Mucosa of rectum (tissue), 2 donors: Measurements from ENCODE around the gene LRFN3.
"Not testable (repeated sequence)": the region's sequence is repeated elsewhere in the genome, so short reads cannot be mapped to it uniquely, and the experiment has no call there.

Experiments
- H3K27ac ChIP-seq, 2 donors: one replicate each; pipeline ENCODE4 v1.7.0; 2013; ENCODE audit warnings: inconsistent platforms in 2 of 2, low read depth in 2 of 2, low read length in 2 of 2
- H3K27me3 ChIP-seq, 2 donors: one replicate each; pipeline ENCODE4 v1.7.0; 2013; ENCODE audit warnings: low read length in 2 of 2; ENCODE audit not compliant: control insufficient read depth in 2 of 2, insufficient read depth in 2 of 2
- H3K36me3 ChIP-seq, 2 donors: one replicate each; pipeline ENCODE4 v1.7.0; 2013; ENCODE audit warnings: low read length in 2 of 2; ENCODE audit not compliant: control insufficient read depth in 2 of 2, insufficient read depth in 2 of 2
- H3K4me1 ChIP-seq, 2 donors: one replicate each; pipeline ENCODE4 v1.7.0; 2013; ENCODE audit warnings: low read length in 2 of 2, mild to moderate bottlenecking in 1 of 2; ENCODE audit not compliant: control insufficient read depth in 2 of 2, insufficient read depth in 2 of 2
- H3K4me3 ChIP-seq, 2 donors: one replicate each; pipeline ENCODE4 v1.7.0; 2013; ENCODE audit warnings: low read length in 2 of 2
- H3K9ac ChIP-seq, 2 donors: one replicate each; pipeline ENCODE4 v1.7.0; 2013; ENCODE audit warnings: low read length in 2 of 2, low read depth in 1 of 2, mild to moderate bottlenecking in 1 of 2
- H3K9me3 ChIP-seq, 2 donors: one replicate each; pipeline ENCODE4 v1.7.0; 2013; ENCODE audit warnings: low read length in 2 of 2; ENCODE audit not compliant: control insufficient read depth in 2 of 2
- donor health status: healthy.
- donor health status: Normal muscosa, but diverticular disease.

The LRFN3 gene

DNA sequence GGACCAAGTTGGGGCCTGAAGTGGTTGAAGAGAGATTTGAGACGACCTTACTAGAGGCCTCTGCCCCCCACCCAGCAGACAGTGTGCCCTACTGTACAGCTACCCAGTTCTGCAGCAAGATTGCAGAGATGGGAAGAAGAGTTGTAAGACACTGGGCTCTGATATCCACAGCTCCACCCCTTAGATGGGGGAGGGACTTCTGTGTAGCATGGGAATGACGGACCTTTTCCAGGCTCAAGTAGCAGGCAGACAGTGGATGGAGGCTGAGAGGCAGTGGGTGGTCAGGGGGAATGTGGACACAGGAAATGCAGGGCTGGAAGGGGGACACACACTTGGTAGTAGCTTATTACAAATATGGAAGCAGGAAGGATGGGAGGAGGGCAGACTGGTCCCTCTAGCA lies 13.0 kb downstream of the LRFN3 start:
- Histone ChIP-seq H3K27ac (no peak overlapping the region), H3K4me3 (no peak overlapping the region), H3K36me3 (no peaks in the 10 kb centered on the region), H3K9me3 (no peaks in the 10 kb centered on the region), H3K9ac (no peak overlapping the region), H3K4me1 (no peaks in the 10 kb centered on the region), H3K27me3 (no peaks in the 10 kb centered on the region)

- H3K27ac ChIP-seq: no peak overlapping the region
Measured at GRCh38 chr19:35955881-35956634, 19.9 kb downstream of the LRFN3 start.

GRCh38 chr19:35957411-35957810 lies 21.2 kb downstream of the LRFN3 start:
- H3K36me3 ChIP-seq, H3K9me3 ChIP-seq, H3K27ac ChIP-seq, H3K4me1 ChIP-seq, H3K4me3 ChIP-seq, H3K9ac ChIP-seq: not testable (repeated sequence)
- peaks cover 8 to 14% of the 10 kb centered on the region in 2 donors for H3K27me3 ChIP-seq

More at GRCh38 chr19:35955881-35956634, 19.9 kb downstream of the LRFN3 start:
- H3K9me3 ChIP-seq: no peaks in the 10 kb centered on the region
- peaks cover 8 to 14% of the 10 kb centered on the region in 2 donors for H3K27me3 ChIP-seq
- H3K4me3 ChIP-seq: no peak overlapping the region
- no peaks in the 10 kb centered on the region for H3K4me1 ChIP-seq
- no peak overlapping the region for H3K9ac ChIP-seq
- H3K36me3 ChIP-seq: no peaks in the 10 kb centered on the region

DNA sequence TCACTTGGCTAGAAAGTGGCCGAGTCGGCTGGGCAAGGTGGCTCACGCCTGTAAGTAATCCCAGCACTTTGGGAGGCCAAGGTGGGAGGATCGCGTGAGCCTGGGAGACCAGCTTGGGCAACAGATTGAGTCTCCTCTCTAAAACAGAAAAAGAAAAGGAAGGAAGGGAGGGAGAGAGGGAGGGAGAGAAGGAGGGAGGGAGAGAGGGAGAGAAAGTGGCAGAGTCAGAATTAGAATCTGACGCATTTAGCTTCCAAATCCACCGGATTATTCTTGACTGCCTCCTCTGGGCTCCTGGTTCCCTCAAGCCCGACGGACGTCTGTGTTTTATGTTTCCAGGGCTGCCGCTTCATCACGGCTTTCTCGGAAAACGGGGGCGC lies 22.5 kb downstream of the LRFN3 start:
- Histone ChIP-seq H3K9ac (no peak overlapping the region), H3K27ac (no peak overlapping the region), H3K4me3 (no peak overlapping the region), H3K36me3 (no peaks in the 10 kb centered on the region), H3K27me3 (peaks cover 8 to 14% of the 10 kb centered on the region in 2 donors), H3K9me3 (no peaks in the 10 kb centered on the region), H3K4me1 (no peaks in the 10 kb centered on the region)

DNA sequence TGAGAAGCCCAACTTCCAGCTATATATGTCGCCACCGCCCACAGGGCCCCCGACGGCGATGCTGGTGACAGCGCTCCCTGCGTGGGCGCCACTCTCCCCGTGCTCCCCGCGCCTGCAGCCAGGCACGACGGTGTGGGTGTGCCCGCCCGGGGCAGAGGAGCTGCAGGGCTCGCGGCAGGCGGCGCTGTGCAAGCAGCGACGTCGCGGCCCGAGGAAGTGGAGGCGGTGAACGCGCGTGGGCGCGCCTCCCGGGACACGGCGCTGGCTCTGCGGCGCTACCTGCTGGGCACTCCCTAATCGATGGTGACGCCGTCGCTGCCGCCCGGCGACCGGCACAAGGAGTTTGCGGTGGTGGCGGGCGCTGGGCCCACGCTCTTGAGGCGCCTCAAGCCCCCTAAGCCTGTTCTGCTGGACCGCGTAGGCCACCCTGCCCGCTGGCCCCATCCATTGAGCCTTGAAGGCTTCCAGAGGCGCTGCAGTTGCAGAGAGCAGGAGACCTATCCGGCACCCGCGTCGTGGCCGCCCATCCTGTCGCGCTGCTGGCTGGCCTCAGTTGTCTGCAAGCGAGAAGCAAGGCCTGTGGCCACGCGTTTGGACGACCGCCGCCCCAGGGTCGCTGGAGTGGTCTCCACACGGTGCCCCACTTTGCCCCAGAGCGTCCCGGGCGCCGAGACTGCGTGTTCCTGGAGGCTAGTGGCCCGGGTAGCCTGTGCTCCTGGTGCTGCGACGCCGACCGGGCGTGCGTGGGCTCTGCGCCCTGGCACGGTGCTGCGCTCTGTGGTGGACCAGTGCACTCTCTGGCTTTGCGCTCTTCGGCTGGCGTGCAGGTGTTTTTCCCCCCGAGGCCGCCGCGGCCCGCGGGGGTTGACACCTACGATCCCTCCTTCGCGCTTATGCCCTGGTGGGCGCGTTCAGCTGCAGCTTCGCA lies 23.1 kb downstream of the LRFN3 start:
- Histone ChIP-seq H3K4me3 (no peak overlapping the region), H3K4me1 (no peaks in the 10 kb centered on the region), H3K27me3 (peaks cover 8 to 14% of the 10 kb centered on the region in 2 donors), H3K36me3 (no peaks in the 10 kb centered on the region), H3K27ac (no peak overlapping the region), H3K9me3 (no peaks in the 10 kb centered on the region), H3K9ac (no peak overlapping the region)

DNA sequence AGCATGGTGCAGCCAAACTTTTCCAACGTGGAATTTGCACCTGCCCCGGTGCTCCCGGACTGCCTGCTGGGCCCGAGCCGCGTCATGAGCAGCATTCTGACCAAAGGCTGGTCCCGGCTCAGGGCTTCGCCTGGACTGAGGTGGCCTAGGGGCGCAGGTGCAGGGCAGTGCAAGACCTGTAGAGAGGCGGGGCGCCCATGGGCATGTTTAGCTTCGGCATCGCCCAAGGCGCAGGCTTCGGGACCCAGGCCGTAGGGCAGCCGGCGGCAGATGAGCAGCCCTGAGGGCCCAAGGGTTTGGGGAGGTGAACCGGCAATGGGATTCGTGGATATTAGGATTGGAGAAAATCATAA lies 23.8 kb downstream of the LRFN3 start:
- Histone ChIP-seq H3K27me3 (peaks cover 8 to 14% of the 10 kb centered on the region in 2 donors), H3K27ac (no peak overlapping the region), H3K4me1 (no peaks in the 10 kb centered on the region), H3K36me3 (no peaks in the 10 kb centered on the region), H3K9me3 (no peaks in the 10 kb centered on the region), H3K4me3 (no peak overlapping the region), H3K9ac (no peak overlapping the region)

DNA sequence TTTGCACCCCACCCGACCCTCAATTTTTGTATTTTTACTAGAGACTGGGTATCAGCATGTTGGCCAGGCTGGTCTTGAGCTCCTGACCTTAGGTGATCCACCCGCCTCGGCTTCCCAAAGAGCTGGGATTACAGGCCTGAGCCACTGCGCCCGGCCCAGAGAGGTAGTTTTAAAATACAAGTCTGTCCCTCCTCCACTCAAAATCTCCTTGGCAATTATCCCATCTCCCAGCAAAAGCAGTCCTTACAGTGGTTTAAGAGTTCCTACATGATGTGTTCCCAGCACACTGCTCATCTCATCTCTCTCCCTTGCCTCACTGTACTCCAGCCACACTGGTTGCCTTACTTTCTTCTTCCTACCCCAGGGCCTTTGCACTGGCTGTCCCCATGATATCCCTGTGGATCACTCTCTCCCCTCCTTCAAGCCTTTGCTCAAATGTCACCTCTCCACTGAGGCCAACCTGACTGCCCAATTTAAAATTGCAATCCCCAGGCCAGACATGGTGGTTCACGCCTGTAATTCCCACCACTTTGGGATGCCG lies 24.3 kb downstream of the LRFN3 start:
- no peaks in the 10 kb centered on the region for H3K9me3 ChIP-seq
- H3K4me1 ChIP-seq: no peaks in the 10 kb centered on the region
- H3K4me3 ChIP-seq: no peak overlapping the region
- H3K27me3 ChIP-seq: peaks cover 8 to 14% of the 10 kb centered on the region in 2 donors
- no peaks in the 10 kb centered on the region for H3K36me3 ChIP-seq
- H3K9ac ChIP-seq: no peak overlapping the region
- H3K27ac ChIP-seq: no peak overlapping the region

DNA sequence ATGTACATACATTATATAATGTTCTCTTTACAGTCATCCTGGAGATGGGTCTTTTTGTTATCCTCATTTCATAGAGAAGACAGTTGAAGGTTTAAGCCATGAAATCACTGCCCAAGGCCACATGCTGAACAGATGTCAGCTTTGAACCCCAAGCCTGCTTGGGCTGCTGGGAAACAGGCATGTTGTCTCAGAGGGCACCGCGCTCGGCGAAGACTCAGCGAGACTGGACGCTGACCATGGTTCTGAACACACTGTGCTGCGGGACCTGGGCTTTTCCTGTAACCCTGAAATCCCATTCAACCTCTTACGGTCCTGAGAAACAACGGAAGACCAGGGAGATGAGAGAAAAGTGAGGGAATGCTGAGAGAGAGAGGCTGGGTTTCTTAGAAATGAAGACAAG lies 27.3 kb downstream of the LRFN3 start:
- H3K36me3 ChIP-seq: no peaks in the 10 kb centered on the region
- H3K27ac ChIP-seq: no peak overlapping the region
- no peak overlapping the region for H3K9ac ChIP-seq
- no peak overlapping the region for H3K4me3 ChIP-seq
- H3K4me1 ChIP-seq: no peaks in the 10 kb centered on the region
- H3K9me3 ChIP-seq: no peaks in the 10 kb centered on the region
- H3K27me3 ChIP-seq: peaks cover 6 to 9% of the 10 kb centered on the region in 2 donors

DNA sequence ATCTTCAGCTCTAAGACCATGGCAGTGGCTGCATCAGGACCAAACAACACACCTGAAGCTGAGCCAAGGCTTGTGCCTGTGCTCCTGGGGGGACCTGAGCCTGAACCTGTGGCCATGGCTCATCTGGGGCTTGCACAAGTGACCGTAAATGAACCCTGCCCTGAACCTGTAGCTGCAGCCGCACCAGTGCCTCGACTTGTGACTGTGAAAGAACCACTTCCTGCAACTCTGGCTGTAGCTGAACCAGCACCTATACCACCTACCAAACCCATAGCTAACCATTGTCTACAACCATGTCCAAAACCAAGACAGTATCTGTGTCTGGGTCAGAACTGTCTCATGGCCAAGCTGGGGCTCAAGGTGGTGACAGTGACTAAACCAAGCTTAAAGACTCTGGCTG lies 30.6 kb downstream of the LRFN3 start:
- Histone ChIP-seq H3K27me3 (no peaks in the 10 kb centered on the region), H3K9ac (no peak overlapping the region), H3K36me3 (no peaks in the 10 kb centered on the region), H3K4me3 (no peak overlapping the region), H3K9me3 (no peaks in the 10 kb centered on the region), H3K4me1 (no peaks in the 10 kb centered on the region), H3K27ac (no peak overlapping the region)

- H3K27ac ChIP-seq: no peak overlapping the region
Measured at GRCh38 chr19:35973487-35973886, 37.3 kb downstream of the LRFN3 start.

More at GRCh38 chr19:35973487-35973886, 37.3 kb downstream of the LRFN3 start:
- peaks cover 0 to 3% of the 10 kb centered on the region in 2 donors for H3K27me3 ChIP-seq
- no peak overlapping the region for H3K4me3 ChIP-seq
- H3K4me1 ChIP-seq: no peaks in the 10 kb centered on the region
- H3K36me3 ChIP-seq: no peaks in the 10 kb centered on the region
- H3K9ac ChIP-seq: no peak overlapping the region
- no peaks in the 10 kb centered on the region for H3K9me3 ChIP-seq
